ENCODE results near the gene CCRL2. TPM values are rescaled to one million over a fixed set of nuclear protein-coding genes. Genes with fewer than 3 reads are reported as not detected.
"Not testable (repeated sequence)": the region's sequence is repeated elsewhere in the genome, so short reads cannot be mapped to it uniquely, and the experiment has no call there.

The CCRL2 gene
- total RNA-seq, 1 donor from 2014 or later = 0.40 TPM

DNA sequence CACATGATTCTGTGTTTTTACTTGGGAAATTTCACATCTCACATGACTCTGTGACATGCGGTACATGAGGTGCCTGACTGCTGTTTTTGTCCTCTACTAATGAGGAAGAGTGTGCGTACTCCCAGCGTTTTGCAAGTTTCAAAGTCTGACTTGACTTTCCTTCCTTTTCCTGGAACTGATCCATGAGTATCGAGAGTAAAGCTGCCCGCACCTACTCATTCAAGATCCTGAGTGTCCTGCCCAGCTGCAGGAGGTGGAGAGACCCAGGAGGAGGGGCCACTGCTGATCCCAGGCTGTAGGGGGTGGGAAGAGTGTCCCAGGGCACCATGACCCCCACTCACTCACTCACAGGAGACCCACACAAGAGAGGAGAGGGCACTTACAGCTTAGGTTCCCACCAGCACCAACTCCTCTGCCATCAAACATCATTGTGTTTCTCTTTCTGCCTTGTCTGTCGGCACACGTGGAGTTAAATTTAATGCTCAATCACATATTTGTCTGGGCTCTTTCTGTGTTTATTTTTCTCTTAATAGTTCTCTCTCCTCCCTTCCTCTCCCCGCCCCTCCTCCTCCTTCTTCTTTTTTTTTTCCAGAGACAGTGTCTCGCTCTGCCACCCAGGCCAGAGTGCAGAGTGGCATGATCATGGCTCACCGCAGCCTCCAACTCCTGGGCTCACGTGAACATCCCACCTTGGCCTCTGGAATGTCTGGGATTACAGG, 1.6 kb upstream of the CCRL2 start:
- peak; percentile 34 to 73 for DNase-seq (ENCODE audit: low read depth in 2 of 2)

DNA sequence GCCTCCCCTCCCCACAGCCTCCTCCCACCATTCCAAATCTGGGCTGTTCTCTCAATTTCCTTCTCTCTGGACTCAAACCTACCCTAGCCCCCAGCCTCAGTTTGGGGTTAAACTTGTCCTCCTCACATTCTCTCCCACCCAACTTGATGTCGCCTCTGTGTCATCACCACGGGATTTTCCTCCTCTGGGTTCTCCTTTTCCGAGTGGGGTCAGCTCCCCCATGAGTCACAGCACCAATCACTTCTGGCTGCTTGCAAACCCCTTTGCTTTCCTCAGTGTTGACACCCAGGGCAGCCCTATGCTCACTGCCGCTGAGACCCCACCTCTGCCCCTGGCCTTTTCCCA, 644 bp upstream of the CCRL2 start:
- peak in 1 of 2 donors; percentile 66 for DNase-seq (ENCODE audit: low read depth in 2 of 2)

DNA sequence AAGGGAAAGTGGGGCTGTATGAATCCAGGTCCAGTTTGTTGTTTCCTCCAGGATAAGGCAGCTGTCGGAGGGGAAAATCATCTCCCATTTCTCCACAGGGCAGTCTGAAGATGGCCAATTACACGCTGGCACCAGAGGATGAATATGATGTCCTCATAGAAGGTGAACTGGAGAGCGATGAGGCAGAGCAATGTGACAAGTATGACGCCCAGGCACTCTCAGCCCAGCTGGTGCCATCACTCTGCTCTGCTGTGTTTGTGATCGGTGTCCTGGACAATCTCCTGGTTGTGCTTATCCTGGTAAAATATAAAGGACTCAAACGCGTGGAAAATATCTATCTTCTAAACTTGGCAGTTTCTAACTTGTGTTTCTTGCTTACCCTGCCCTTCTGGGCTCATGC, 911 bp downstream of the CCRL2 start:
- DNase-seq (ENCODE audit: low read depth in 2 of 2) = peak in 1 of 2 donors; percentile 52

DNA sequence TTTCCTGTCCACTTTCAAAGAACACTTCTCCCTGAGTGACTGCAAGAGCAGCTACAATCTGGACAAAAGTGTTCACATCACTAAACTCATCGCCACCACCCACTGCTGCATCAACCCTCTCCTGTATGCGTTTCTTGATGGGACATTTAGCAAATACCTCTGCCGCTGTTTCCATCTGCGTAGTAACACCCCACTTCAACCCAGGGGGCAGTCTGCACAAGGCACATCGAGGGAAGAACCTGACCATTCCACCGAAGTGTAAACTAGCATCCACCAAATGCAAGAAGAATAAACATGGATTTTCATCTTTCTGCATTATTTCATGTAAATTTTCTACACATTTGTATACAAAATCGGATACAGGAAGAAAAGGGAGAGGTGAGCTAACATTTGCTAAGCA, 1.8 kb downstream of the CCRL2 start:
- no peak for DNase-seq (ENCODE audit: low read depth in 2 of 2)

DNA sequence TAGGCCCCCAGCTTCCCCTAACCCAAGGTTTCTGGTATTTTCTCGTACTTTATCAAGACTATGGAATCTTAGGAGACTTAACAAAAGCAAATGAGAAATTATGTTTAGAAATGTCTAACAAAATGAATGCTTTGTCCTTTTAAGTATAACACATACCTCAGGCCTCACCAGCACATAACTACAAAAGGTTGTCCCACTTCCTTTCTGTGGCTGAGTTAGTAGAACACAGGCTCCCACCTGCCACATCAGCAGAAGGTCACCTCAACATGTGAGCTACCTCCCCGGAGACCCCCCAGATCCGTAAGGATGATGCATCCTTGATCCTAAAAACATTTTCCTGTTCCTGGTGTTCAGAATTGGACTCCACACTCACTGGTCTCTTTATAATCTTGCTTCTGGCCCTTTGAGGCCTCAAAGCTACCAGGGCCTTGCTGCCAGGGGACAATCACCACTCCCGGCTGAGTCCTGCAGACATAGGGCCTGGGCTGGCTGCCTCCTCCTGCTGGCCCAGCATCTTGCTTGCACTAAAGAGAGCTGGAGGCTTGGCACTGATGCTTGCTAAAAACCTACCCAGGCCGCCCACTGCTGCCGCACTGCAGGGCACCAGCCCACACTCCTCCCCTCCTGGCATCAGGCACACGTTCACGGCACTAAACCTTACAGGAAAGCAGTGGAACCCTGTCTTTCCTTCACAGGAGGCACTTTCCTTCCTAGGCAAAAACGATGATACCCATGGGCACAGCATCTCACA, 2.9 kb downstream of the CCRL2 start:
- DNase-seq (ENCODE audit: low read depth in 2 of 2) = no peak

DNA sequence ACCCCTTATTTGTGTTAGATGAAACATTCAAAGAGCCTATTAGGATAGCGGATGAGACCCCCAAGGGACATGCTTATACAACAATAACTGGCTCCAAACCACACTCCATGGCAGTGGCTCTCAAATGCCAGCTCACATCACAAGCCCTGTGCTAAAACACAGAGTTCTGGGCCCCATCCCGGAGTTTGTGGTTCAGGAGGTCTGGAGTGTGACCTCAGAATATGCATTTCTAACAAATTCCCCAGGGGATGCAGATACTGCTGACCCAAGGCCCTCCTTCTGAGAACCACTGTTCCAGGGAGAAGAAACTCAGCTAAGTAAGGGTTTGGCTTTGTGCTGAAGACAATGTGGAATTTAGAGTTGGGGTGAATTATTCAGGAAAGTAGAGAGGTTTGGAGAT, 3.6 kb downstream of the CCRL2 start:
- DNase-seq (ENCODE audit: low read depth in 2 of 2) = no peak

DNA sequence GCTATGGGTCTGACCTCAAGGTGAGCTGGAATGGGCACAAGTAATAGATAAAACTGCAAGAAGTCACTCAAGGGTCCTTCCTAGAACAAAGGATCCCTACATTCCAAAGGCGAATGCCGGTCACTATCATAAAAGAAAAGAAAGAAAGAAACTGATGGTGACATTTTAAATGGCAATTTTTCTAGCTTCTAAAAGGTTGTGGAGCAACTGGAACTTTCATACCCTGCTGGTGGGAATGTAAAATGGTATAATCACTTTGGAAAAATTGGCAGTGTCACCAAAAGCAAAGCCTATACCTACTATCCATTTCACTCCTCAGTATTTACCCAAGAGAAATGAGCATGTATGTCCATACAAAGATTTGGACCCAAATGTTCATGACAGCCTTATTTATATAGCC, 4.2 kb downstream of the CCRL2 start:
- DNase-seq (ENCODE audit: low read depth in 2 of 2) = no peak

DNA sequence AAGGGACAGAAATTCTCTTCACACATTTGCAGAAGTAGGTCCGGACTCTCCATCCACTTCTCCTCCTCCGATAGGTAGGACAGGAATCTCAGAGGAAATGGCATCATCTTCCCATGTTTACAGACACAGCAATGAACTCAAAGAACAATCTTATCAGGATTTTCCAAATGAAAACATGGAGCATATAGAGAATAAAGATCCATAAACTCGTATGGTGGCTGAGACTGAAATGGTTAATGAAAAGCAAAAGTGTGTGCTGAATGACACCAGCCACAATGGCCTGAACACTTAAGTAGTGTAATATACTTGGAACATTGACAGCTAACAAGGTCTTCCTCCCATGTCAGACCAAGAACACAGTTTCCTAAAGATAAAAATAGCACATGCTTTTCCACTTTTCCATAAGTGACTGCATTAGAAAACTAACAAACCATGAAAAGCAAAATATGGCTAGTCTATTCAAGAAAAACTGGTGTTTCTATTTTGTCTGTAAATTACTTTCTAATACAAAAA, 5.8 kb downstream of the CCRL2 start:
- DNase-seq (ENCODE audit: low read depth in 2 of 2) = peak in 1 of 2 donors; percentile 70

DNA sequence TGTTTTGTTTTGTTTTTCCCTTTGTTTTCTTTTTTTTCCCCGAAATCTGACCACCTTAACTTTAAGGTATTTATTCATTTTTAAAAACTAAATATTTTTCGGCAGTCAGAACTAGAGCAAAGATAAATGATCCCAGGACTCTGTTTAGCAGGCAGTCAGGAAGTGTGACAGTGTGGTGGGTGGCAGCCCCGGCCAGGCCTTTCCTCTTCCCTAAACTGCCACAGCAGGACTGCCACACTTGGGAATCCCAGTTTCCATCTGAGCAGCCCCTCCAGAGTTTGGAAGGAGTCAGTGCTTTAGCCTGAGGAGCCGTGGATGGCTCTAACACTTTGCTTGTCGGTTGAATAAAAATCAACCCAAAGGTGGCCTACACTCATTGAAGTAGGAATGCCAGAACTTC, 6.9 kb downstream of the CCRL2 start:
- DNase-seq (ENCODE audit: low read depth in 2 of 2) = no peak

DNA sequence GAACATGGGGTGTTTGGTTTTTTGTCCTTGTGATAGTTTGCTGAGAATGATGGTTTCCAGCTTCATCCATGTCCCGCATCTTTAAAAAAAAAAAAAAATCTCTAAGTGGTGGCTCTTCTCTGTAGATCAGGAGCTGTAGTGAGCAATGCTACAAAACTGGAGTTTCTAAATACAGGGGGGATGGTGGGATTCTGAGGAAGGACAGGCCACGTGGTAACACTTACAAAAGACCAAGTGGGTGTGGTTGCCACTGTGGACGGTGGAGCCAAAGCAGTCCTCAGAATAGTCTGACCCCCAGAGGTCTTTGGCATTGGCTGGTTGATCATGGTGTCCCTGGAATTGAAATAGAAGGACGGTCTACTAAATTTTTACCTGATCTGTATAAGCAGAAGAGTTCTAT, 7.7 kb downstream of the CCRL2 start:
- DNase-seq (ENCODE audit: low read depth in 2 of 2) = no peak

DNA sequence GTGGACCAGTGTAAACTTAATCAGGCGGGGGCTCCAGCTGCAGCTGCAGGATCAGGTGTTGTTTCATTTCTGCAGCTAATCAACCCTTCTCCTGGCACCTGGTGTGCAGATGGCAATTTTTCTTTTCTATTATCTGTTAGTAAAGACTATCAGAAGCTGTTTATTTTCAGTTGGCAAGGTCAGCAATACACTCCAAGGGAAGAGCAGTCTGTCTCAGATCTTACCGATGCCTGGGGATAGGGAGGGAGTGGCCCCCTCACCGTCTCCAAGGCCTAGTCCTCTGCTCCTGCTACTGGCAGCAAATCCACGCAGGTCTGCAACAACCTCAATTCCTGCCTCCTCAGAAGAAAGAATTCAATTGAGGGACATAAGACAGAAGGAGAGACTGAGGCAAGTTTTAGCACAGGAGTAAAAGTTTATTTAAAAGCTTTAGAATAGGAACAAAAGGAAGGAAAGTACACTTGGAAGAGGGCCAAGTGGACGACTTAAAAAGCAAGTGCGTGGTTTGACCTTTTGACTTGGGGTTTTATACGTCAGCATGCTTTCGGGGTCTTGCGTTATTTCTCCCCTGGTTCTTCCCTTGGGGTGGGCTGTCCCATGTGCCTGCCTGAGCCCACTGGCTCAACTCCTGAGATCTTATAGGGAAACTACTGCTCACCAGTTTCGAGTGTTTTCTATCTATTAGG, 9.2 kb downstream of the CCRL2 start:
- peak in 1 of 2 donors; percentile 19 for DNase-seq (ENCODE audit: low read depth in 2 of 2)

DNA sequence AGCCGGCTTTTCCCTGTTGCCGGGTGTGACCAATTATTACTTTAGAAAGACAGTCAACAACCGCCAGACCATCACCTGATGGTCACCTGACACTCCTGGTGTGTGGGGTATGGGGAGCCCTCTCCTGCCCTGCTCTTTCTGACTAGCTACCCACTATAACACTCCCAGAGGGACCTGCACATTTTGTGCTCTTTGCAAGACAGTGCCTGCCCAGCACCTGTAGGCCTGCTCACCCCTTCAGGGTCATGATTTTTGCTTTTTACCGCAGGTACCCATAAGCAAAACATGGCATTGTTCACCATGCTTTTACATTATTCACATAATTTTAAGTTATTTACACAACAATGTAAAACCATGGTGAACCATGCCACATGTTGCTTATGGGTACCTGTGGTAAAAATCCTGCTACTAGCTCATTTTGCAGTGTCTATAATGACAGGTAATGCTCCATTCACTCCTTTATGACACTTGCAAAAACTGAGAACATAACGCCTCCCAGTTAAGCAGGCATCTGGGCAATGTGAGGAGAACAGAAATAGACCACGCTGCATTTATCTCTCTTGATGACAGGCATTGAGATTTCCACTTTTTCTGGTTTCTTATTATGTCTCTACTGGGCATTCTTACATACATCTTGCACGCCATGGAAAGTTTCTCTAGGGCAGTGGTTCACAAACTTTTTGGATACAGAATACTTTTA, 9.9 kb downstream of the CCRL2 start:
- DNase-seq (ENCODE audit: low read depth in 2 of 2) = no peak

DNA sequence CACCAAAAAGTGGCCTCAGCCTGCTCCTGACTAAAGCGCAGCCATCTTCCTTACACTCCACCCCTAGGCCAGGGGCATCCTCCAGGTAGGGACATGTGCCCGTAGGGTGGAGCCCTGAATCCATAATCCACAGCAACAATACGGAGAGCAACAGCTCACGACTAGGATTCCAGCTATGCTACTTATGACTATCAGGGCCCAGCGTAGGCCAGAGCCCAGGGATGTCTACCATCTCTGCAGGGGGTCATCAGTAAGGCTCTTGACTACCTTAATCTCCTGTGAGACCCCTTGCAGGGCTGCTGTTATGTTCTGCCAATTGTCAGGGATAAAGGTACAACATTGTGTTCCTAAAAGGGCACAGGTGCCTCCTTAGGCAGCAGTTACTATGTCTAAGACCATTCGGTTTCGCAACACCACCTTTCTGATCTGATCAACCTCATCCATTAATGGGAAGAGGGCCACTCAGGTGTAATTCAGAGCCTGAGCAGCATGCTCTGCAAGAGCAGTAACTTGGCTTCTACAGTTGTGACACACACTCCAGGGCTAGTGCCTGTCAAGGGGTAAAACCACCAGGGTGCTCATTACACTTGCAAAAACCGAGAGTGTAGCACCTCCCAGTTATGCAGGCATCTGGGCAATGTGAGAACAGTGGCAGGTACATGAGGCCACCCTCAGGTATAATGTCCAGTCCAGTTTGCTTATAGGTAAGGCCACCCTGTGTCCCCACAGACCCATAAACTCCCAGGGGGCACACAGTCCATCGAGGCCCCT, 11.0 kb downstream of the CCRL2 start:
- no peak for DNase-seq (ENCODE audit: low read depth in 2 of 2)

DNA sequence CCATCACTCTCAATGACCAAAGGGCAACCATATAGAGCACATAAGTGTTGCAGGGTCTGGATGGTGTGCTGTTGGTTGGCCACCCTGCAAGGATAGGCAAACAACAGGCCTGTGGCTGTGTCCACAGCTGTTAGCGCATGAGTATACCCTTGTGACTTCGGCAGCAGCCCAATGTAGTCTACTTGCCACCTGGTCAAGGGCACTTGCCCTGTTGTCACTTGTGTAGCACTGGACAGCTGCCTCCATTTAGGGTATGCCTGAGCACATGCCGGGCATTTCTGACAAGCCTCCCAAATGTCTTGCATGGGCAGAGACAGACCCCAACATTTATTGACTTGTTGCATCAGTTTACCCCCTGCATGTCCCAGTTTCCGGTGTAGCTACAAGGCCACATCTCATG, 12.8 kb downstream of the CCRL2 start:
- DNase-seq (ENCODE audit: low read depth in 2 of 2) = no peak

DNA sequence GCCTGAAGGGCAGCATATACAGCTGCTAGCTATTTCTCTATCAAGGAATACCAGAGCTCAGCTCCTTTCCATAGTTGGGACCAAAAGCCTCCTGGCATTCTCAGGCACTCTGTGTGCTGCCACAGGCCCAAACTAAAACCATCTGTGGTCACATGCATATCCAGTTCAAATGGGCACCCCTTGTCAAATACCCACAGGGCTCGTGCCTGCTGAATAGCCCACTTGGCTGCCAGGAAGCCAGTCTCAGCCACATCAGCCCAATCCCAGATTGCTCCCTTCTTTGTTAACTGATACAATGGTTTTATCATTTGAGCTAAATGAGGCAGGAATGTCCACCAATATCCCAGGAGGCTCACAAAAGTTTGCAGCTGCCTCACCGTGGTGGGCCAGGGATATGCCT, 13.9 kb downstream of the CCRL2 start:
- DNase-seq (ENCODE audit: low read depth in 2 of 2) = no peak

DNA sequence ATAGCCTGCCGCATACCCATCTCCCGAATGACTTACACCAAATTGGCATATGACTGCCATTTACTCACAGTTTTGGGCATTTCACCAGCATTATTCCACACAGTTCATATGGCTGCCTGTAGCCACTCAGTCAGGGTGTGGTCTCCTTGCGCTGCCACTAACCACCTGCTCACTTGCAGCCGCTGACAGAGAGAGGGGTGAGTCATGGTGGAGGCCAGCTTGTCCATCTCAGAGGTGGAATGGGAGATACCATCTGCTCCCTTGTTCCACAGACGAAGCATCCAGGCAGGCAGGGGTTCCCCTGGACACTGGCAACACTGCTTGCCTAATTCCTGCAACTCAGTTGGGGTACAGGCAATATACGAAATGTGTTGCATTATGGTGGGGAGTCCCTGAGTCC, 15.6 kb downstream of the CCRL2 start:
- DNase-seq (ENCODE audit: low read depth in 2 of 2) = peak in 1 of 2 donors; percentile 25

DNA sequence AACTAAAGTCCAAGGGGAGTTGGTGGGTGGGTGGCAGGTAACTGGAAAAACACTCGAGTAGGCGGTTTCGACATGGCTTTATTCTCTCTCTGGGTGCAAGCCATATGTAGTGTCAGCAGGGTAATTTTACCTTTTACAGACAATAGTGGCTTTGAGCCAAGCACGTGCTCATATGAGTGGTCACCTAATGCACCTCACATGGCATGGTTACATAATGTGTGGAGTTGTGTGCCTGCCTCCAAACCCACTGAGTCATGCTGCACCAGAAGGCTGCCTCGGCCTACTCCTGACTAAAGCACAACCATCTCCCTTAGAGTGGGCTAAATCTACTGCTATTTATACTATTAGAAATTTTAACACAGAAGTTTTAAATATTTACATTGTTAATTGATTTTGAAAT, 16.5 kb downstream of the CCRL2 start:
- DNase-seq (ENCODE audit: low read depth in 2 of 2) = peak; percentile 65 to 83

DNA sequence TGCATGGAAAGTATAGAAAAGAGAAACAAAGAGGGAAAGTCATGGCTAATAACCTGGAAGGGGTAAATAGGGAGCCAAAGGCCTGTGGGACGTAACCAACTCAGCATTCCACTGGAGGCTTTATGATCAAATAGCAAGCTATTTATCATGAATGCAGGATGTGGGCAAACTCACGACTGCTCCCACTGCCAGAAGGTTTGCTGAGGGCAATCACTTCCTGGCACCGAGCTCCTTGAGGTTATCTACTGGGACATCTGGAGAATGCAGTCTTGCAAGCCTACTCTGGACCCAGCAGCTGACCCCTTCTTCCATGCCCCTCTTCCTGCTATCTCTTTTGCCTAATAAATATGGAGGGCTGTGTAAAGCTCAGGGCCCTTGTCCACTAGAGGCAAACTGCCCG, 19.4 kb downstream of the CCRL2 start:
- not testable (repeated sequence) for DNase-seq (ENCODE audit: low read depth in 2 of 2)

DNA sequence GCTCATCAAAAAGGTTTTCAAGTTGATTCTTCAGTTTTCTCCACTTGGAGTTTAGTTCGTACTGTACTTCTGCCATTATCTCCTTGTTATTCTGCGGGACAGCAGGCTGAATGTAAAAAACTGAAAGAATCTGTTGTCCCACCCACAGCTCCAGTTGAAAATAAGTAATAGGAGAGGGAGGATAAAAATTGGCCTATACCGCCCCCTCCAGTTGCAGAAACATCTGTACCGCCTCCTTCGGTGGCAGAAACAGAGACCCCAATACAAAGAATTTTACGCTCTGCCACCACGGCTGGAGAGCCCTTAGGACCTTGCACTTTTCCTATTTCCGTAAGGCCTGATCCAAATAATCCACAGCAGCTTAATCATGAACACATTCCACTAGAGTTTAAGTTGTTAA, 20.3 kb downstream of the CCRL2 start:
- DNase-seq (ENCODE audit: low read depth in 2 of 2) = peak in 1 of 2 donors; percentile 27

DNA sequence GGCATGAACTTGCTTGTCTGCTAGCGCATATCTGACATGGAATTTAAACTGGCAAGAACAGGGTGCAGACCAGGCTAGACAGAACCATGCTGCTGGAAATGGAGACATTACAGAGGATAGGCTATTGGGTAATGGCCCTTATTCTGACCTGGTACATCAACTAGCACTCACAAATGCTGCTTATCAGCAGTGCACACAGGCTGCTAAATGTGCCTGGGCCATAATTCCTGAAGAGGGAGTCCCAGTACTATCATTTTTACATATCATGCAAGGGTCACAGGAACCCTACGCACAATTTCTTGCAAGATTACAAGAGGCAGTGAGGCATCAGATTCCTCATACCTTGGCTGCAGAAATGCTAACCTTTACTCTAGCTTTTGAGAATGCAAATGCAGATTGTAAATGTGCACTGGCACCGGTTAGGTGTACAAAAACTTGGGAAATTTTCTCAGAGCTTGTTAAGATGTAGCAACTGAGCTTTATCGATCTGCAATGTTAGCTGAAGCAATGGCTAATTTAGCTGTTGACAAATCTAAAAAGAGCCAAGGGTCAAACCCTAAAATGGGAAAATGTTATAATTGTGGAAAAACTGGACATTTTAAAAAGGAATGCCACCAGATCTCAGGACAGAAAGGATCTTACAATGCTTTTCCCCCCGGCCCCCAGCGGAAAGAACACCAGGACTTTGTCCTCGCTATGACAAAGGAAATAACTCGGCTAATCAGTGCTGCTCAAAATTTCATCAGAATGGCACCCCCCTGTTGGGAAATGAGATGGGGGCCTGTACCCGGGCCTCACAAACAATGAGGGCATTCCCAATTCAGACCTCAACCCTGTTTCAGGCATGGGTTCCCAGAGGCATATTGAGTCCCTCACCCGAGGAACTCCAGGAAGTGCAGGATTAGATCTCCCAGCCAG, 21.1 kb downstream of the CCRL2 start:
- no peak for DNase-seq (ENCODE audit: low read depth in 2 of 2)
